Mesothelial cell of epicardium (in vitro differentiated cells): ENCODE measurements around the gene CNOT6. TPM values are rescaled to one million over a fixed set of nuclear protein-coding genes. Genes with fewer than 3 reads are reported as not detected.

Source experiments
- DNase-seq, 2 experiments: peaks; one replicate each; pipeline ENCODE4 v3.0.0; 2021; ENCODE audit warnings: low spot score in 2 of 2; ENCODE audit not compliant: unreplicated experiment in 2 of 2
- H3K27ac Mint-ChIP-seq: 2 replicates; pipeline ENCODE4 v1.8.0; 2021; ENCODE audit warnings: mixed read lengths
- H3K27me3 Mint-ChIP-seq: 2 replicates; pipeline ENCODE4 v1.8.0; 2021; ENCODE audit warnings: low read depth, mixed read lengths
- H3K36me3 Mint-ChIP-seq: 2 replicates; pipeline ENCODE4 v1.8.0; 2021; ENCODE audit warnings: mixed read lengths
- H3K4me1 Mint-ChIP-seq: 2 replicates; pipeline ENCODE4 v1.8.0; 2021; ENCODE audit warnings: mixed read lengths
- H3K4me3 Mint-ChIP-seq: 2 replicates; pipeline ENCODE4 v1.8.0; 2021; ENCODE audit warnings: mild to moderate bottlenecking, moderate library complexity, mixed read lengths
- H3K9me3 Mint-ChIP-seq: 2 replicates; pipeline ENCODE4 v1.8.0; 2021; ENCODE audit warnings: mixed read lengths
- total RNA-seq: library from RNA; stranded (reverse); gene quantifications from 3 replicates; pipeline ENCODE4 v1.2.1, GENCODE V29; 2021
- TF ChIP-seq, protein P1 (sequence below): fragments of 200-600 bp; sonication (generic); IDR thresholded peaks from one replicate; pipeline ENCODE4 v1.5.0; 2021; ENCODE audit warnings: antibody characterized with exemption; ENCODE audit not compliant: unreplicated experiment

Gene CNOT6
- total RNA-seq, 1 donor from 2014 or later, result 53.7 TPM

DNA sequence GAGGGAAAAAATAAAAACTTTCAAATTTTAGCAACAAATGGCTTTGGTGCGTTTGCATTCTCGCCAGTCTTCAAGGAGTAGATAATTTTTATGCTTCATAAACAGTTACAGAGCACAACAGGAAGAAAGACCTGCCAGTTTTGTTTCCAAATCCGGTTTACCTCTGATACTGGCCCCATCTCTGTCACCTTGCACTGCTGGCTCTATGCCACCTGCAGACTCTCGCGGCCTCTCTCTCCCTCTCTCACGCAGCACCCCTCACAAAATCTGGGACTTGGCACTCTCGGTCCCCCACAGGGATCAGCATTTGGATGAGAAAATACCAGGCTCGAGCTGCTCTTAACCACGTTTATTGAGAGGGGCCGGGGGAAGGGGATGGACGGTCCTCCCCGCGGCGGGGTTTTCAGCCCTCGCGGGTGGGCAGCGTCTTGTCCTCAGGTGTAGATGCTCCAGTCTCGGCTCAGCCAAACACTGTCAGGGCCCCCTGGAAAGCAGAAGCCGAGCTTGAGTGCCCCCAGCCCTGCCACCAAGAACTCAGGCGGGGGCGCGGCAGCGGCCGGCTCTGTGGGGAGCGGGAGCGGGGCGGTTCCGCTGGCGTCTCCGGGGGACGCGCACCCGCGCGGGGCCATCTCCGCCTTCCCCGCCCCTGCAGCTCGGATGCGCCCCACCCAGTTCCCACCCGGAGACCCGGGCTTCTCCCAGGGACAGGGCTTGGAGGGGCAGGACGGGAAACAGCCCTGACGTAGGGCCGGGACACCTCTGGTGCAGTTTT, 95.8 kb downstream of the CNOT6 start:
- peak overlapping the region; percentile 47 for H3K4me3 Mint-ChIP-seq
- TF ChIP-seq, protein P1, sequence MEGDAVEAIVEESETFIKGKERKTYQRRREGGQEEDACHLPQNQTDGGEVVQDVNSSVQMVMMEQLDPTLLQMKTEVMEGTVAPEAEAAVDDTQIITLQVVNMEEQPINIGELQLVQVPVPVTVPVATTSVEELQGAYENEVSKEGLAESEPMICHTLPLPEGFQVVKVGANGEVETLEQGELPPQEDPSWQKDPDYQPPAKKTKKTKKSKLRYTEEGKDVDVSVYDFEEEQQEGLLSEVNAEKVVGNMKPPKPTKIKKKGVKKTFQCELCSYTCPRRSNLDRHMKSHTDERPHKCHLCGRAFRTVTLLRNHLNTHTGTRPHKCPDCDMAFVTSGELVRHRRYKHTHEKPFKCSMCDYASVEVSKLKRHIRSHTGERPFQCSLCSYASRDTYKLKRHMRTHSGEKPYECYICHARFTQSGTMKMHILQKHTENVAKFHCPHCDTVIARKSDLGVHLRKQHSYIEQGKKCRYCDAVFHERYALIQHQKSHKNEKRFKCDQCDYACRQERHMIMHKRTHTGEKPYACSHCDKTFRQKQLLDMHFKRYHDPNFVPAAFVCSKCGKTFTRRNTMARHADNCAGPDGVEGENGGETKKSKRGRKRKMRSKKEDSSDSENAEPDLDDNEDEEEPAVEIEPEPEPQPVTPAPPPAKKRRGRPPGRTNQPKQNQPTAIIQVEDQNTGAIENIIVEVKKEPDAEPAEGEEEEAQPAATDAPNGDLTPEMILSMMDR, result no peak
- peaks cover 15% of the 10 kb centered on the region for H3K9me3 Mint-ChIP-seq
- peaks cover 81% of the 10 kb centered on the region for H3K27me3 Mint-ChIP-seq
- DNase-seq, result no peak
- no peaks in the 10 kb centered on the region for H3K36me3 Mint-ChIP-seq
- no peak overlapping the region for H3K27ac Mint-ChIP-seq
- peaks cover 11% of the 10 kb centered on the region for H3K4me1 Mint-ChIP-seq

DNA sequence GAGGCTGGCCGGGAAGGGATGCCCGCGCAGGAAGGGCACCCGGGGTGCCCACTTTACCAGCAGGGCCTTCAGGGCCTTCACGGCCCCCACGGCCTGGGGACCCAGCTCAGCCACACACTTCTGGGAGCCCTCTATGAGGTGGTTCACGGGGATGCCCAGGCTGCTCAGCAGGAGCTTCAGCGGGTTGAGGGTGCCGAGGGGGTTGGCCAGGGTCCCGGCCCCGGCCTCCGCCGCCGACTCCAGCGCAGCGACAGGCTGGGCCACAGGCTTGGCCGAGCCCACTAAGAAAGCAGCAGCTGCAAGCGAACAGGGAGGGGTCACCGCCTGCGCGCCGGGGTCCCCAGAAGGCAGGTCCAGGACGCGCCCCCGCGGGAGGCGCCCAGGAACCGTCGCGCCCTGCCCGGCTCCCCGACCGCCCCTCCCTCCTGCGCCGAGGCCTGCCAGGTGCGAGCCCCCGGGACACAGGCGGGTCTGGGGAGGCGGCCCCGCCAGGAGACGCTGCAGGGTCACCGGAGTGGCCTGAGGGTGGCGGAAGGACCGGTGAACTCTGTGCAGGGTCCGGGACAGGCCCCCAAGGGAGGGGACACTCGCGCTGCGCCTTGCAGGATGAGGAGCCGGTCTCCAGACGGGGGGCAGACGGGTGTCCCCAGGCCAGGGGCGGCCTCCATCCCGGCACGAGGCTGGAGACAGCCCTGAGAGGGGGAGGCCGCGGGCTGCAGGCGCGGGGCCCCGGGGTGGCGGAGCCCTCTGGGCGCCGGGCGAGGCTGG, 96.5 kb downstream of the CNOT6 start:
- peaks cover 74% of the 10 kb centered on the region for H3K27me3 Mint-ChIP-seq

DNA sequence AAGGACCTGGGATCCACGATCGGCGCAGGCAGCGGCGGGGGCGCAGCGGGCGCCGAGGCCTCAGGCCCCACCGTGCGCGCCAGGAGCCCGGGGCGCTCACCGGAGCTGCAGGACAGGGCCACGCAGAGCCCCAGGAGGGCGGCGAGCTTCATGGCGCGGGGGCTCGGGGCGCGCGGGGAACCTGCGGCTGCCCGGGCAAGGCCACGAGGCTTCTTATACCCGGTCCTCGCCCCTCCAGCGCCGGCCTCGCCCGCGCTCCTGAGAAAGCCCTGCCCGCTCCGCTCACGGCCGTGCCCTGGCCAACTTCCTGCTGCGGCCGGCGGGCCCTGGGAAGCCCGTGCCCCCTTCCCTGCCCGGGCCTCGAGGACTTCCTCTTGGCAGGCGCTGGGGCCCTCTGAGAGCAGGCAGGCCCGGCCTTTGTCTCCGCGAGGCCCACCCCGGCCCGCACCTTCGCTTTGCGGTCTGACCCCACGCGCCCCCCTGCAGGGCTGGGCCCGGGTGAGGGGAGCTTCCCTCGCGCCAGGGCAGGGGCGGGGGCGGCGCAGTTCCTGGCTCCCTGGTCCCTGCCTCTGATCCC, 97.2 kb downstream of the CNOT6 start, which contains the start of gene SCGB3A1:
Gene SCGB3A1 (minus strand): TSS at position 189 of the 577 bp plus-strand sequence. CDS start 37 bp downstream, at position 152.
- H3K27ac Mint-ChIP-seq, result no peak within 1 kb of the TSS
- no peak for DNase-seq
- no peaks in the 10 kb centered on the region for H3K36me3 Mint-ChIP-seq
- H3K9me3 Mint-ChIP-seq, result peaks cover 4% of the 10 kb centered on the region
- peaks cover 67% of the 10 kb centered on the region for H3K27me3 Mint-ChIP-seq
- peak within 1 kb of the TSS; percentile 60 for H3K4me3 Mint-ChIP-seq
- TF ChIP-seq, protein P1, result no peak
- H3K4me1 Mint-ChIP-seq, result peaks cover 11% of the 10 kb centered on the region

More for the DNA sequence above, 96.5 kb downstream of the CNOT6 start:
- no peak for DNase-seq
- H3K36me3 Mint-ChIP-seq, result no peaks in the 10 kb centered on the region
- H3K4me3 Mint-ChIP-seq, result peak overlapping the region; percentile 37
- TF ChIP-seq, protein P1, result no peak
- peaks cover 7% of the 10 kb centered on the region for H3K9me3 Mint-ChIP-seq
- no peak overlapping the region for H3K27ac Mint-ChIP-seq
- H3K4me1 Mint-ChIP-seq, result peaks cover 11% of the 10 kb centered on the region

DNA sequence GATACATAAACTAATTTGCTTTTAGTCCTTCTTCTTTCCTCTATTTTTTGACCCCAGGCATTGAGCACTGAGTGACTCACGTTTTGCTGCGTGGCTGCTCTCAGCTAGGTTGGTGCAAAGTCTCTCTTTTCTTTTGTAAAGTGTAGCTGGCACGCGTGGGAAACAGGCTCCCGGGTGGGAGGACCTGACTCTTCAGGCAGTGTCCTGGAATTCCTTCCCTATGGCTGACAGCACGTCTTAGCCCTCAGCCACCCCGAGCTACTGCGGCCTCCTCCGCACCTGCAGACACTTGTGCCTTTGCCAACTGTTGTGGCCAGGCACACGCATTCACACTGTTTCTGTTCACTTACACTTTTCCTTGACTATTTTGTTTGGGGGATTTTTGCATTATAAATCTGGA, 98.0 kb downstream of the CNOT6 start:
- DNase-seq, result no peak
- no peaks in the 10 kb centered on the region for H3K9me3 Mint-ChIP-seq
- peak overlapping the region; percentile 60 for H3K4me3 Mint-ChIP-seq
- TF ChIP-seq, protein P1, result no peak
- H3K27me3 Mint-ChIP-seq, result peaks cover 61% of the 10 kb centered on the region
- no peak overlapping the region for H3K27ac Mint-ChIP-seq
- peaks cover 11% of the 10 kb centered on the region for H3K4me1 Mint-ChIP-seq
- no peaks in the 10 kb centered on the region for H3K36me3 Mint-ChIP-seq

DNA sequence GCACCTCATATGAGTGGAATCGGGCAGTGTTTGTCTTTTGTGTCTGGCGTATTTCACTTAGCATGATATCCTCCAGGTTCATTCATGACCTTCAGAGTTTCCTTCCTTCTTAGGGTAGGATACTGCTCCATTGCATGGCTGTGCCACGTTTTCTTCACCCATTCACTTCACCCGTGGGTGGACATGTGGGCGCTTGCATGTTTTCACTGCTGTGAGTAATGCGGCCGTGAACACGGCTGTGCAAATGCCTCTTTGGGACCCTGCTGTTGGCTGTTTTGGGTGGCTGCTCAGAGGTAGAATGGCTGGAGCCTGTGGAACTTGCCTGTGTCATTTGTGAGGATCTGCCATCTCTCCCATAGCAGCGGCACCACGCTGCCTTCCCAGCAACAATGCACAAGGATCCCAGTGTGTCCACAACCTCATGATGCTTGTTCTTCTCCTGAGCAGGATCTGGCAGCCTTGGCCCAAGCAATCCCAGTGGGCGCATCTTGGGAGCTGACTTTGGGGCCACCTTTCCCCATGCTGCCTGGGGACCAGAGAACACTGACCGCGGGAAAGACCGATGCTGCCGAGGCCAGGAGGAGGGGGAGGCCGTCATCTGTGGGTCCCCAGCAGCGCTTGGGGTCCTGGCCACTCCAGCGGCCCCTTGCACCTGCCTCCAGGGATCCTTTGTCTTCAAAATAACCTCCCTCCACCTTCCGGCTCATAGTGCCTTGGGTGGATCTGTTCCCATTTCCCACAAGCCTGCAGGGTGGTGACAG, 99.4 kb downstream of the CNOT6 start:
- peaks cover 47% of the 10 kb centered on the region for H3K27me3 Mint-ChIP-seq

More for the DNA sequence above, 99.4 kb downstream of the CNOT6 start:
- Mint-ChIP-seq H3K4me1 (peaks cover 11% of the 10 kb centered on the region), H3K9me3 (no peaks in the 10 kb centered on the region), H3K36me3 (no peaks in the 10 kb centered on the region), H3K4me3 (no peak overlapping the region), H3K27ac (no peak overlapping the region)
- no peak for DNase-seq
- TF ChIP-seq, protein P1, result no peak
